ENCODE results near the gene MLPH.

The MLPH gene

GRCh38 chr2:237473878-237474441 is 13.1 kb upstream of the MLPH start:
- TF ChIP-seq, protein P1, sequence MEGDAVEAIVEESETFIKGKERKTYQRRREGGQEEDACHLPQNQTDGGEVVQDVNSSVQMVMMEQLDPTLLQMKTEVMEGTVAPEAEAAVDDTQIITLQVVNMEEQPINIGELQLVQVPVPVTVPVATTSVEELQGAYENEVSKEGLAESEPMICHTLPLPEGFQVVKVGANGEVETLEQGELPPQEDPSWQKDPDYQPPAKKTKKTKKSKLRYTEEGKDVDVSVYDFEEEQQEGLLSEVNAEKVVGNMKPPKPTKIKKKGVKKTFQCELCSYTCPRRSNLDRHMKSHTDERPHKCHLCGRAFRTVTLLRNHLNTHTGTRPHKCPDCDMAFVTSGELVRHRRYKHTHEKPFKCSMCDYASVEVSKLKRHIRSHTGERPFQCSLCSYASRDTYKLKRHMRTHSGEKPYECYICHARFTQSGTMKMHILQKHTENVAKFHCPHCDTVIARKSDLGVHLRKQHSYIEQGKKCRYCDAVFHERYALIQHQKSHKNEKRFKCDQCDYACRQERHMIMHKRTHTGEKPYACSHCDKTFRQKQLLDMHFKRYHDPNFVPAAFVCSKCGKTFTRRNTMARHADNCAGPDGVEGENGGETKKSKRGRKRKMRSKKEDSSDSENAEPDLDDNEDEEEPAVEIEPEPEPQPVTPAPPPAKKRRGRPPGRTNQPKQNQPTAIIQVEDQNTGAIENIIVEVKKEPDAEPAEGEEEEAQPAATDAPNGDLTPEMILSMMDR (conservative IDR thresholded peaks at IDR 0.05; ENCODE audit: low read length): no peak
- H3K4me3 ChIP-seq (ENCODE audit: low read length): no peak overlapping the region
- peak; percentile 66 for DNase-seq (ENCODE audit: low read depth)

DNA sequence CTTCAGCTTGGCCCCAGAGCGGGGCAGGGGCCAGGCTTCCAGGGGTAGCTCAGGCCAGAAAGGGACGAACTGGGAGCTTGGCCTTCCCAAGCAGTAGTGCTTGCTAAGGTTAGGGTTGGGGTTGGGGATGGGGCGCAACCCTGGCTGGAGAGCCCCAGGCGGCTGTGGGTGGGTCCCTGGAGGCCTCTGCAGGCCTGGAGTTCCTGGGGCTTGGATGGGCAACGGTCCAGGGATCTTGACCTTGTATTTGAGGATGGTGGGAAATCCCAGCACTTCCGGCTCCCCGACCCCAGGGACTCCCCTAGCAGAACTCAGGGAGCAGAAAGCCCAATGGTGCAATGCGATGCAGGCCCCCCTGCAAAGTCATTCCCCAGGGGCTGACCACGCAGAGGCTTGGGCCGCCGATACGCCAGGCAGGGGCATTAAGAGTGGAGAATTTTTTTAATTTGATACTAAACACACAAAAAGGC is 12.6 kb upstream of the MLPH start:
- DNase-seq (ENCODE audit: low read depth): no peak
- TF ChIP-seq, protein P1 (conservative IDR thresholded peaks at IDR 0.05; ENCODE audit: low read length): no peak
- peak overlapping the region; percentile 70 for H3K4me3 ChIP-seq (ENCODE audit: low read length)

GRCh38 chr2:237474931-237475703 is 11.9 kb upstream of the MLPH start:
- DNase-seq (ENCODE audit: low read depth): peak; percentile 66

GRCh38 chr2:237475704-237476141 is 11.3 kb upstream of the MLPH start:
- peak; percentile 71 for DNase-seq (ENCODE audit: low read depth)
- TF ChIP-seq, protein P1 (conservative IDR thresholded peaks at IDR 0.05; ENCODE audit: low read length): no peak
- peak overlapping the region; percentile 70 for H3K4me3 ChIP-seq (ENCODE audit: low read length)

More at GRCh38 chr2:237474931-237475703, 11.9 kb upstream of the MLPH start:
- peak overlapping the region; percentile 70 for H3K4me3 ChIP-seq (ENCODE audit: low read length)
- TF ChIP-seq, protein P1 (conservative IDR thresholded peaks at IDR 0.05; ENCODE audit: low read length): peak; percentile 56

DNA sequence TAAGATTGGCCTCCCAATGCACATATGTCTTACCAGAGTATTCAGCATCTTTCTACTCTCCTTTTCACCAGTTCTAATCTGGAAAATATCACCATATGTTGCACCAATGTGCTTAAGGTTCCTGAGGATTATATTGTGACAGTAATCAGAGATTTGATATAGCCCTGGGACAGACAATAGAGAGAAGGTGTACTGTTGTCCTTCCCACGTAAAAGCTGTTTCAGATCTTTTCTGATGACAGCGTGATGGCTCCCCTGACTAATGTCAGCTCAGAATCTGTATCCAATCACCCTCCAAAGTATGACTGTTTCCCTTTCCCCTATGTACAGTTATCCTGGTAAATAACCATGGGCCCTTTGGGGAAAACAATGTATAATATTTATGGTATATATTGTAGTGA is 9.0 kb upstream of the MLPH start:
- no peak overlapping the region for H3K4me3 ChIP-seq (ENCODE audit: low read length)
- DNase-seq (ENCODE audit: low read depth): no peak
- TF ChIP-seq, protein P1 (conservative IDR thresholded peaks at IDR 0.05; ENCODE audit: low read length): no peak

GRCh38 chr2:237478979-237479378 is 8.1 kb upstream of the MLPH start:
- TF ChIP-seq, protein P1 (conservative IDR thresholded peaks at IDR 0.05; ENCODE audit: low read length): no peak
- H3K4me3 ChIP-seq (ENCODE audit: low read length): no peak overlapping the region
- DNase-seq (ENCODE audit: low read depth): no peak

- TF ChIP-seq, protein P1 (conservative IDR thresholded peaks at IDR 0.05; ENCODE audit: low read length): no peak
- H3K4me3 ChIP-seq (ENCODE audit: low read length): no peak overlapping the region
- peak; percentile 43 for DNase-seq (ENCODE audit: low read depth)
Observed at GRCh38 chr2:237479747-237480146, 7.3 kb upstream of the MLPH start.
